ENCODE results near the gene ERGIC1.
A peak's percentile ranks its signal among the peaks of the same experiment; 100 is the strongest.

DNA sequence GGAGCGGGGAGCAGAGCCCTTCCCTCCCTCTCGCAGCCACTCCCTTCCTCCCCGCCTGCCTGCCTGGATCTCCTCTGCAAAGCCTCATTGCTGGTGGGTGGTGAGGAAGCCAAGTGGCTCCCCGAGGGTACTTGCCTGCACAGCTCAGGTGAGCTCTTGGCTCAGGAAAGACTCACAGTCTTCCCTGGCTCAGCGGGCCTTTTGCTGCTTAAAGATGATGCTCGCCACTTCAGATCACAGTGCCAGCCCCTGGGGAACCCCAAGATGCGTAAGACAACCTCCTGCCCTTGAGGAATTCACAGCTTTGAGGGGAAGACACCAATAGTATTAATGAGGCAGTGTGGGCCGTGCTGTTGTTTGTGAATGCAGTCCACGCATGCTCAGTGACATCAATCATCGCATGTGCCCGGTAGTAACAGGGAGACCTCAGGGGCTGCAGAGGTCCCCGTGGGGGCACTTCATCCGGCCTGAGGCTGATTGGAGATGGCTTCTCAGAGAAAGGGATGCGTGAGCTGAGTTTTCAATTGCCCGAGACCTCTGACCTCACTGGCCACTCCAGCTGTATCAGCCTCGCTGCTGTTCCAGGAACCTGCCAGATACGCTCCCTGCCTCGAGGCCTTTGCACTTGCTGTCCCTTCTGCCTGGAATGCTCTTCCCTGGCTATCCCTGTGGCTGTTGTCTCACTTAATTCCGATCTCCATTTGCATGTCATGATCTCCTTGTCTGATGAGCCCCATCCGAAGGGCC is 36.8 kb downstream of the ERGIC1 start:
- TF ChIP-seq, protein P1, sequence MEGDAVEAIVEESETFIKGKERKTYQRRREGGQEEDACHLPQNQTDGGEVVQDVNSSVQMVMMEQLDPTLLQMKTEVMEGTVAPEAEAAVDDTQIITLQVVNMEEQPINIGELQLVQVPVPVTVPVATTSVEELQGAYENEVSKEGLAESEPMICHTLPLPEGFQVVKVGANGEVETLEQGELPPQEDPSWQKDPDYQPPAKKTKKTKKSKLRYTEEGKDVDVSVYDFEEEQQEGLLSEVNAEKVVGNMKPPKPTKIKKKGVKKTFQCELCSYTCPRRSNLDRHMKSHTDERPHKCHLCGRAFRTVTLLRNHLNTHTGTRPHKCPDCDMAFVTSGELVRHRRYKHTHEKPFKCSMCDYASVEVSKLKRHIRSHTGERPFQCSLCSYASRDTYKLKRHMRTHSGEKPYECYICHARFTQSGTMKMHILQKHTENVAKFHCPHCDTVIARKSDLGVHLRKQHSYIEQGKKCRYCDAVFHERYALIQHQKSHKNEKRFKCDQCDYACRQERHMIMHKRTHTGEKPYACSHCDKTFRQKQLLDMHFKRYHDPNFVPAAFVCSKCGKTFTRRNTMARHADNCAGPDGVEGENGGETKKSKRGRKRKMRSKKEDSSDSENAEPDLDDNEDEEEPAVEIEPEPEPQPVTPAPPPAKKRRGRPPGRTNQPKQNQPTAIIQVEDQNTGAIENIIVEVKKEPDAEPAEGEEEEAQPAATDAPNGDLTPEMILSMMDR (IDR thresholded peaks at IDR 0.05), result peak in 1 of 6 experiments; percentile 9
- TF ChIP-seq POLR2A (IDR thresholded peaks at IDR 0.05), result peak in 1 of 2 donors; percentile 73

Measured in thyroid gland (tissue), 4 donors.